Lung (tissue), 5 donors: ENCODE measurements around the gene CT47A1. TPM values are rescaled to one million over a fixed set of nuclear protein-coding genes. Genes with fewer than 3 reads are reported as not detected.

Experiments used
- polyA plus RNA-seq, 2 donors: library from polyadenylated mRNA; stranded (reverse); fragments of 200-250 nt; gene quantifications; one replicate each; pipeline ENCODE4 v1.2.1, GENCODE V29; 2013
- small RNA-seq: library from RNA; depleted of rRNA; stranded (forward); fragments of <200 nt; gene quantifications from one replicate; pipeline ENCODE3, GENCODE V24; 2014; ENCODE audit warnings: low replicate concordance
- total RNA-seq, 2 donors: library from RNA; depleted of rRNA in 1 of 2; stranded (reverse); fragments of >200 nt in 1 of 2; gene quantifications; one replicate each; pipeline ENCODE4 v1.2.1, GENCODE V29; 2014 to 2021
- donor health status: Bipolar disorder and iron deficiency.
- donor health status: healthy.
- donor health status: DM: yes; HTN: yes; CAD: no.

The CT47A1 gene
- total and polyA plus RNA-seq, 4 donors: not detected

Small RNA genes within 50 kb of the gene (small RNA-seq; reads per million reads assigned to genes)
- gene AL670379.1: not detected
- gene AL670379.10: not detected
- gene AL670379.11: not detected
- gene AL670379.12: not detected
- gene AL670379.2: not detected
- not detected for gene AL670379.3
- gene AL670379.4: not detected
- gene AL670379.5: not detected
- not detected for gene AL670379.6
- gene AL670379.7: not detected
- not detected for gene AL670379.8
- not detected for gene AL670379.9

Other genes starting within 250 kb of the CT47A1 start
- not detected for gene CT47B1, start 109.9 kb downstream of the CT47A1 start, total RNA-seq
- not detected for gene CT47B1, start 109.9 kb downstream of the CT47A1 start, polyA plus RNA-seq
- gene CT47A11, start 48.6 kb downstream of the CT47A1 start, total RNA-seq: not detected
- not detected for gene CT47A11, start 48.6 kb downstream of the CT47A1 start, polyA plus RNA-seq
- not detected for gene CT47A10, start 43.7 kb downstream of the CT47A1 start, total RNA-seq
- not detected for gene CT47A10, start 43.7 kb downstream of the CT47A1 start, polyA plus RNA-seq
- gene CT47A9, start 38.9 kb downstream of the CT47A1 start, total RNA-seq: not detected
- gene CT47A9, start 38.9 kb downstream of the CT47A1 start, polyA plus RNA-seq: not detected
- not detected for gene CT47A8, start 34.0 kb downstream of the CT47A1 start, total RNA-seq
- not detected for gene CT47A8, start 34.0 kb downstream of the CT47A1 start, polyA plus RNA-seq
- not detected for gene CT47A7, start 29.2 kb downstream of the CT47A1 start, total RNA-seq
- not detected for gene CT47A7, start 29.2 kb downstream of the CT47A1 start, polyA plus RNA-seq
- not detected for gene CT47A6, start 24.3 kb downstream of the CT47A1 start, total RNA-seq
- not detected for gene CT47A6, start 24.3 kb downstream of the CT47A1 start, polyA plus RNA-seq
- gene CT47A5, start 19.4 kb downstream of the CT47A1 start, total RNA-seq: not detected
- not detected for gene CT47A5, start 19.4 kb downstream of the CT47A1 start, polyA plus RNA-seq
- not detected for gene CT47A4, start 14.6 kb downstream of the CT47A1 start, total RNA-seq
- gene CT47A4, start 14.6 kb downstream of the CT47A1 start, polyA plus RNA-seq: not detected
- gene CT47A3, start 9.7 kb downstream of the CT47A1 start, total RNA-seq: not detected
- gene CT47A3, start 9.7 kb downstream of the CT47A1 start, polyA plus RNA-seq: not detected
- gene CT47A2, start 4.8 kb downstream of the CT47A1 start, total RNA-seq: not detected
- gene CT47A2, start 4.8 kb downstream of the CT47A1 start, polyA plus RNA-seq: not detected
- gene GLUD2, start 61.9 kb upstream of the CT47A1 start, total RNA-seq: 1 to 10 TPM; 2.5 to 2.6 TPM
- gene GLUD2, start 61.9 kb upstream of the CT47A1 start, polyA plus RNA-seq: under 1 TPM; 0.35 to 0.61 TPM